HUES6 (cell line): ENCODE data around the gene TTBK1.

ENCODE experiments used
- H3K27ac ChIP-seq: 2 replicates; pipeline ENCODE4 v1.7.0; 2013; ENCODE audit warnings: low read depth, mild to moderate bottlenecking, low read length, inconsistent platforms
- H3K27me3 ChIP-seq: 2 replicates; pipeline ENCODE4 v1.6.1; 2013; ENCODE audit warnings: low read length; ENCODE audit not compliant: control insufficient read depth, insufficient read depth
- H3K36me3 ChIP-seq: 2 replicates; pipeline ENCODE4 v1.6.1; 2013; ENCODE audit warnings: low read length; ENCODE audit not compliant: control insufficient read depth, insufficient read depth
- H3K4me1 ChIP-seq: 2 replicates; pipeline ENCODE4 v1.6.1; 2013; ENCODE audit warnings: low read length; ENCODE audit not compliant: control insufficient read depth, insufficient read depth
- H3K4me3 ChIP-seq: 2 replicates; pipeline ENCODE4 v1.5.1; 2013; ENCODE audit warnings: low read depth, low read length
- H3K9ac ChIP-seq: one replicate; pipeline ENCODE4 v1.6.1; 2013; ENCODE audit warnings: mild to moderate bottlenecking, low read length
- H3K9me3 ChIP-seq: 2 replicates; pipeline ENCODE4 v1.6.1; 2013; ENCODE audit warnings: low read depth, low read length; ENCODE audit not compliant: control insufficient read depth, insufficient read depth

The TTBK1 gene

GRCh38 chr6:43256670-43257366, 13.5 kb downstream of the TTBK1 start:
- Histone ChIP-seq H3K4me3 (no peak overlapping the region), H3K27me3 (no peaks in the 10 kb centered on the region; the same call in 1 of the 2 replicates), H3K4me1 (peaks cover 10% of the 10 kb centered on the region), H3K9me3 (no peaks in the 10 kb centered on the region), H3K27ac (no peak overlapping the region), H3K9ac (no peak overlapping the region), H3K36me3 (no peaks in the 10 kb centered on the region)

- Histone ChIP-seq H3K36me3 (no peaks in the 10 kb centered on the region), H3K9ac (no peak overlapping the region), H3K4me3 (no peak overlapping the region), H3K9me3 (no peaks in the 10 kb centered on the region), H3K27ac (no peak overlapping the region), H3K4me1 (peaks cover 10% of the 10 kb centered on the region), H3K27me3 (no peaks in the 10 kb centered on the region; the same call in 1 of the 2 replicates)
Observed at GRCh38 chr6:43257367-43258145, 14.3 kb downstream of the TTBK1 start.

GRCh38 chr6:43258180-43258579, 14.9 kb downstream of the TTBK1 start:
- H3K9me3 ChIP-seq: no peaks in the 10 kb centered on the region
- no peak overlapping the region for H3K27ac ChIP-seq
- H3K36me3 ChIP-seq: no peaks in the 10 kb centered on the region
- no peak overlapping the region for H3K4me3 ChIP-seq
- H3K9ac ChIP-seq: no peak overlapping the region
- peaks cover 10% of the 10 kb centered on the region for H3K4me1 ChIP-seq
- H3K27me3 ChIP-seq: no peaks in the 10 kb centered on the region; the same call in 1 of the 2 replicates

- Histone ChIP-seq H3K36me3 (no peaks in the 10 kb centered on the region), H3K4me3 (no peak overlapping the region), H3K27ac (no peak overlapping the region), H3K9ac (no peak overlapping the region), H3K9me3 (no peaks in the 10 kb centered on the region), H3K27me3 (no peaks in the 10 kb centered on the region), H3K4me1 (peaks cover 10% of the 10 kb centered on the region)
Observed at GRCh38 chr6:43258807-43259686, 15.8 kb downstream of the TTBK1 start.

- Histone ChIP-seq H3K4me1 (peaks cover 10% of the 10 kb centered on the region), H3K27ac (no peak overlapping the region), H3K9ac (no peak overlapping the region), H3K9me3 (no peaks in the 10 kb centered on the region), H3K4me3 (no peak overlapping the region), H3K36me3 (no peaks in the 10 kb centered on the region), H3K27me3 (no peaks in the 10 kb centered on the region; the same call in 1 of the 2 replicates)
Observed at GRCh38 chr6:43260791-43261190, 17.5 kb downstream of the TTBK1 start.

GRCh38 chr6:43261198-43261597, 17.9 kb downstream of the TTBK1 start:
- Histone ChIP-seq H3K27me3 (no peaks in the 10 kb centered on the region; the same call in 1 of the 2 replicates), H3K9me3 (no peaks in the 10 kb centered on the region), H3K36me3 (no peaks in the 10 kb centered on the region), H3K4me1 (peaks cover 10% of the 10 kb centered on the region), H3K27ac (no peak overlapping the region), H3K9ac (no peak overlapping the region), H3K4me3 (no peak overlapping the region)

GRCh38 chr6:43262000-43262779, 18.9 kb downstream of the TTBK1 start:
- no peak overlapping the region for H3K27ac ChIP-seq

GRCh38 chr6:43262780-43263313, 19.6 kb downstream of the TTBK1 start:
- Histone ChIP-seq H3K27me3 (peaks cover 3% of the 10 kb centered on the region), H3K36me3 (no peaks in the 10 kb centered on the region), H3K27ac (no peak overlapping the region), H3K9me3 (no peaks in the 10 kb centered on the region), H3K4me1 (peaks cover 16% of the 10 kb centered on the region), H3K9ac (no peak overlapping the region), H3K4me3 (no peak overlapping the region)

More at GRCh38 chr6:43262000-43262779, 18.9 kb downstream of the TTBK1 start:
- Histone ChIP-seq H3K9me3 (no peaks in the 10 kb centered on the region), H3K27me3 (no peaks in the 10 kb centered on the region; the same call in 1 of the 2 replicates), H3K9ac (no peak overlapping the region), H3K4me1 (peaks cover 15% of the 10 kb centered on the region), H3K36me3 (no peaks in the 10 kb centered on the region), H3K4me3 (no peak overlapping the region)

GRCh38 chr6:43263314-43264178, 20.3 kb downstream of the TTBK1 start:
- Histone ChIP-seq H3K36me3 (no peaks in the 10 kb centered on the region), H3K9ac (no peak overlapping the region), H3K4me3 (no peak overlapping the region), H3K27me3 (peaks cover 10% of the 10 kb centered on the region), H3K9me3 (no peaks in the 10 kb centered on the region), H3K27ac (no peak overlapping the region), H3K4me1 (peaks cover 18% of the 10 kb centered on the region)
